HG03558 (cell line): ENCODE results near the gene CYTH1.

Source experiments
- ATAC-seq: cut with Tn5 transposase; IDR thresholded peaks from one replicate; pipeline ENCODE4 v1.9.1; 2021; ENCODE audit warnings: moderate number of reproducible peaks; ENCODE audit not compliant: unreplicated experiment; ENCODE audit errors: extremely low read depth

Gene CYTH1

GRCh38 chr17:78805301-78805700, 23.2 kb upstream of the CYTH1 start:
- no peak for ATAC-seq

DNA sequence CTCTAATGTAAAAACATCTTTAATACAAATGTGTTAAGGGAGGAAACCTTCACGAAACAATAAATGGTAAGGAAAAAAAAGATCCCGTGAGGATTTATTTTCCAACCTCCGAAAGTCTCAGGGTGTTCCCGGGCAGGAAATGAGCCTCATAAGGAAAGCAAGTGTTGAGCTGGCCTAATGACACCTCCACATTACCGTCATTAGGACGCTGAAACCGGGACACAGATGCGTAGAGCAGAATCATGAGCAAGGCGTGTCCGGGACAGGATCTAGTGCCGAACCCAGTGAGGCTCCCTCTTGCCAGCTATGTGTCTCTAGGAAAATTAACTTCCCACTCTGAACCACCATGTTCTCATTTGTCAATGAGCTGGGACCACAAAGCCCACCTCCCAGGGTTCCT, 22.7 kb upstream of the CYTH1 start:
- ATAC-seq = no peak

DNA sequence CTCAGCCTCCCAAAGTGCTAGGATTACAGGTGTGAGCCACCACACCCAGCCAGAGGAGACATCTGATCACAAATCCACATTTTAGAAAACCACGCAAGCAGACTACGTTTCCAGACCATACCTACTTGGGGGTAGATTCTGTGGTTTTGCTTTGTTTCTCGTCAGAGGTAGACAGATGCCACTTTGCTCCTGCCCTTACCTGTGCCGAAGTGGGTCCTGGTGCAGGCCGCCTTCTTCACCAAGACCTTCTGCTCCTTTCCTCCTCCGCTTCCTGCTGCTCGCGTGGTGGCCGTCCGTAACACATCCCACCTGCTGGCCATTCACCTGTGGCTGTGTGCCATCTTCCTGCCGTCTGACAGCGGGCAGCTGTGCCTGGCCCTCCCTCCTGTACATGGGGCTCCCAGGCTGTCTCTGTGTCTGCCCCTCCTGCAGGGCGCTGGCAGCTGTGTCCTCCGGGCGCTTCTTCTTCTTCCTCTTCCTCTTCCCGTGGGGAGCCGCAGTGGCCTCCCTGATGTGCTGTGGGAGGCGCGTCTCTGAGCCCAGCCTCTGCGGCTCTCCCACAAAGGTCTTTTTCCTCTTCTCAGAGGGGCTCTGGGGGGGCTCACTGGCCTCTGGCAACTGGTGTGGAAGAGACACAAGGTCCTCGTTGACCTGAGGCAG, 21.2 kb upstream of the CYTH1 start:
- no peak for ATAC-seq

DNA sequence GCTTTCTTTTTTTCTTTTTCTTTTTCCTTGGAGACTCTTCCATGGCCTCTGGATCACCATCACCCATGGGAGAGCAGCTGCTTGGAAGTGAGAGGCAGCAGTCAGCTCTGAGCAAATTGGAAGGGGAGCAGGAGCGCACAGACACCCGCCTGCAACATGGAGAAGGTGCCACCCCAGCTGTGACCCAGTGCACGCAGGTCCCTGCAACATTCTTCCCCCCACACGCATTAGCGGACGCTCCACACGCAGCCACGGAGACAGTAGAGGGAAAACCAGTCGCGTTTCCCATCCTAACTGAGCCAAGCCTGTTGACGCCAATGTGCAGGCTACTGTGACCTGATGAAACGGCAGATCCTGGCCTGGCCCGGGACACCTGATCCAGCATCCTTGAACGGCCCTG, 20.4 kb upstream of the CYTH1 start:
- ATAC-seq = no peak

DNA sequence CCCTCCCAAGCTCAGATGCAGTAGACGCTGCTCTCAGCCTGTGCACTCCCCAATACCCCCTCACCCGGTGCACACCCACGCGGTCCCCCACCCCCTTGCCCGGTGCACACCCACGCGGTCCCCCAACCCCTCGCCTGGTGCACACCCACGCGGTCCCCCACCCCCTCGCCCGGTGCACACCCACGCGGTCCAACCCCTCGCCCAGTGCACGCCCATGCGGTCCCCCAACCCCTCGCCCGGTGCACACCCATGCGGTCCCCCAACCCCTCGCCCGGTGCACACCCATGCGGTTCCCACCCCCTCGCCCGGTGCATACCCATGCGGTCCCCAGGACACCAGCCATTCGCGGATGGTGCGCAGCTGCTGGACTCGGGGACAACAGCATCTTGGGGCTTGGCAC, 19.9 kb upstream of the CYTH1 start:
- no peak for ATAC-seq

DNA sequence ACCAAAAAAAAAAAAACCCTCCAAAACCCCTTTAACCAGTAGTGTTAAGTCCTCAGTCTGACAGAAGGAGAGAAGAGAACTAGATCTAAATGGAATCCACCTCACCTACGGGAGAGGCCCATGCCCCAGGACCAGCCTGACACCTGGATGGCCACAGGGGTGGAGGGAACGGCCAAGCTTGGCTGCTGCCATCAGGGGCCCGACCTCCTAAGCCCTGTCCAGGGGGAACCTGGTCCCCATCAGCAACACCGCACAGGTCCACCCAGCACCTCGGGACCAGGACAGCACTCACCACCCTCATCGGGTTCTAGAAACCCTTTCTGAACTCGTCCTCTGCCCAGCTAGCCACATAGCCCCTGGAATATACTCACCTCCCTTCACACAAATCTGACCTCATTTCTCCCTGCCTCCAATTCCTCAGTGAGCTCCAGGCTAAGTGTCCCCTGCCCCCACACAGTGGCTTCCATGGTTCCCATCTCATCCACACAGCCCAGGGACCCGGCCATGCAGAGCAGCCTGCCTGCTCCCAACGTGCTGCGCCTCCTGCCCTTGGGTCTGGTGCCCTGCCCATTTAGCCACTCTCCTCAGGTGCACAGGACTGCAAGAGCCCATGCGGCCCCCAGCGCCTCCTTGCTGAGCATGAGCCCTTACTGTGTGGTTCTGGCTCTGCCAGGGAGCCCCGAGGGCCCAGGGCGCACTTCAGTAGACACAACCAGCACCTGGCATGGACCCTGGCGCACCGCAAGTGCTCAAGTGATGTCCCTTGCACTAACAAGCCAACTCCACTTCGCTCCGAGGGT, 18.3 kb upstream of the CYTH1 start:
- no peak for ATAC-seq

DNA sequence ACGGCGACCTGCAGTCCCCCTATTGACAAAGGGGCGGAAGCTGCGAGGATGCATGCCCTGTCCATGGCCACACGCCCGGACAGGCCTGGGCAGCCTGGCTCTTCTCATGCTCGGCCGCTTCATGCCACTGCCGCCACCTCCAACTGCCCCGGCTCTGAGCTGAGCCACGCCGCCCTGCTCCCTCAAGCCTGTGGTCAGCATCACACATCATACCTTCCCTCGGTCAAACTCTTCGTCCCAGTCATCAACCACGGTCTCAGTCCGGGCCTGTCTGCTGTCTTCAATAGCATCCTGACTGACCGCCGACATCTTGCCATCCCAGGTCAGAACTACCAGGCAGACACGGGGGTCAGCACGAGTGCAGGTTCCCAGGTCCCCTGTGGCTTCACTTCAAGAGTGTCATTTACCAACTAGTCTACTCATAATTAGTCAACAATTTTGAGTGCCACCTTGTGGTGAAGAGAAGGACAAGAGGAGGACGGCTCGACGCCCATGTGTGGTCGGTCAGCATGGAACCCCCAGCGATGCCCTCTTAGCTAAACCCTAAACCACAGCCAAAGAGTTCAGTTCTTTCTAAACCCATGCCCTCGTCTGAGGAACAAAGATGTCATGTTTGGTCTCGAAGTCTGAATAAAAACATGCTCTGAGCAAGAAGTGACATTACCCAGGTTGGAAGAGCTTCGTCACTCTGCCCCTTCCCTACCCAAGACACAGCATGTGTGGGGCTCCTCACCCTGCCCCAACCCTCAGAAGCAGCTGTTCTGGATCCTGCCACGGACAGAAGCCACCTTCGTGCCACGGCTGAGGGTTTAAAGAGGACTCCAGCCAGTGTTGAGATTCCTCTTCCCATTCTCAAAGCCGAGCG, 16.9 kb upstream of the CYTH1 start:
- ATAC-seq = no peak

- no peak for ATAC-seq
These were observed 15.9 kb upstream of the CYTH1 start for GRCh38 chr17:78797691-78798585.

- no peak for ATAC-seq
These were observed 15.1 kb upstream of the CYTH1 start for GRCh38 chr17:78797213-78797612.

DNA sequence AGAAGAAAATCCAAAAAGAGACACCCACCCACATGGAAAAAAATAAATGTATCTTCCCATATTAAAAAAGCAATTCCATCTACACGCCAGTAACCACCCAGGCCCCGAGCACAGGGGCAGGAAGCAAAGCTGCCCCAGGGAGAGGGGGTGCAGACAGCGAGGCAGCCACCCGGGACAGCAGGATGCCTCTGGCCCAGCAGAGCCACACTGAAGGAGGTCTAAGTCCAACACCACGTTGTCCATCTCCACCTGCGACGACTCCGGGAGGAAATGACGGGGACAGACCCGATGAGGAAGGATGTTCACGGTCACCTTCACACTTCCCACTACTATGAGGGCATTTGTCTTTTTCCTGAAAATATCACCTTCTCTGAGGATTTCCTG, 14.4 kb upstream of the CYTH1 start:
- ATAC-seq = no peak

DNA sequence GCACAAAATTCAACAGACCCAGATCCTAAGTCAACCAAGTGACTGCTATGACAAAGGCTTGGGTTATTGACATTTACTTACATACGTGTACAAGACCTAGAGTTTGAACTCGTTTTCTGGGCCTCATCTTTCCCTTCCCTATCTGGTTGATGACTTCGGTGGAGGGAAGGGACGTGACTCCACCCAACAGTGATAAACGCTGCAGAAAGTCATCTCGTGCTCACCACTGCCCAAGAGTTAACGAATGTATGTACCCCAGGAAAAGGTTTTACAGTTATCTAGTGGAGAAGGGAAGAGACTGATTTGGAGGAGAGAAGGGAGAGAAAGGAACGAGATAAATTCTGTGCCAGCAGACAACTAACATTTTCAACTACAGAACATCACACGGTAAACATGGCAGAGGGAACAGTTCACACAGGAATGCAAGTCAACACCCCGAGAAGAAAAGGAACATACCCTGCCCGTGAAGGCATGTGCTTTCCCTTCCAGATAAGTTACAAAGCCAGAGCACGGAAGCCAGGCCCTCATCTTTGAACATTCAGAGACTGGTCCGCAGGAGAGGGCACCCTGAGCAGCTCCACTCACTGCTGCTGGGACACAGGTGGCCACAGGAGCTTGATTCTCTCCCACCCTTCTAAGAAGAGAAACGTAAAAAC, 13.9 kb upstream of the CYTH1 start:
- no peak for ATAC-seq

- no peak for ATAC-seq
These were observed 13.0 kb upstream of the CYTH1 start for GRCh38 chr17:78794864-78795640.

- no peak for ATAC-seq
These were observed 12.3 kb upstream of the CYTH1 start for GRCh38 chr17:78794399-78794798.

DNA sequence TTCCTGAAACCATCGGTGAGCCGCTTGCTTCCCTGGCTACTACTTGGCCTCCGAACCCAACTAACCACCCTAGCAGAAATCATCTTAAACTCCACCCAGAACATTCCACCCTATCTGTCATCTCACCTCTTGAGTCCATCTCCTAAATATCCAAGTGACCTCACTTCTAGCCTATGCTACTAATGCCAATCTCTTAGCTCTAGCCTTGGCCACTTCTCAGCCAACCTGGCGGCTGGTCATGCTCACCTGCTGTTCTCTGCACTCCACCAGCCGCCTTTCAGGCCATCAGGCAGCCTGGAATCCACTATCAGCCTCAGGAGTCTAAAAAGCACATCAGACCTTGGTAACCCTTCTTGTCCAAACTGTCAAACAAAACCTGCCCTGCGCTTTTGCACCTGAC, 11.9 kb upstream of the CYTH1 start:
- ATAC-seq = no peak

DNA sequence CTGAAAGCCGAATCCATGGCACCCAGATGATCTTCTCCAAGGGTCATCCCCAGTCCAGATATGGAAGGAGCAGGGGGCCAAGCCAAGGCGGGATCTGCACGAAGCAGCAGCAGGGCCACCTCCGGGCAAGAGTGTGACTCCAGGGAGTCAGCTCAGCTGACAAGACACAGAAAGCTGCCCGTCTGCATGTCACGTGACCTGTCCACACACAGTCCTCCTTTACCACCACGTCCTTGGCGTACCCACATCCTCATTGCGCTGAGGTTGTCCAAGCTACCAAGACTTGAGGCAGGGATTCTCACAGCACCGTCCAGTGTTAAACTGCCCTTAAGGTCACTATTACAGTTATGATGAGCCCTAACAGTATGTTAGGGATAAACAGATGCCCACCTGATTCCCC, 11.3 kb upstream of the CYTH1 start:
- no peak for ATAC-seq

DNA sequence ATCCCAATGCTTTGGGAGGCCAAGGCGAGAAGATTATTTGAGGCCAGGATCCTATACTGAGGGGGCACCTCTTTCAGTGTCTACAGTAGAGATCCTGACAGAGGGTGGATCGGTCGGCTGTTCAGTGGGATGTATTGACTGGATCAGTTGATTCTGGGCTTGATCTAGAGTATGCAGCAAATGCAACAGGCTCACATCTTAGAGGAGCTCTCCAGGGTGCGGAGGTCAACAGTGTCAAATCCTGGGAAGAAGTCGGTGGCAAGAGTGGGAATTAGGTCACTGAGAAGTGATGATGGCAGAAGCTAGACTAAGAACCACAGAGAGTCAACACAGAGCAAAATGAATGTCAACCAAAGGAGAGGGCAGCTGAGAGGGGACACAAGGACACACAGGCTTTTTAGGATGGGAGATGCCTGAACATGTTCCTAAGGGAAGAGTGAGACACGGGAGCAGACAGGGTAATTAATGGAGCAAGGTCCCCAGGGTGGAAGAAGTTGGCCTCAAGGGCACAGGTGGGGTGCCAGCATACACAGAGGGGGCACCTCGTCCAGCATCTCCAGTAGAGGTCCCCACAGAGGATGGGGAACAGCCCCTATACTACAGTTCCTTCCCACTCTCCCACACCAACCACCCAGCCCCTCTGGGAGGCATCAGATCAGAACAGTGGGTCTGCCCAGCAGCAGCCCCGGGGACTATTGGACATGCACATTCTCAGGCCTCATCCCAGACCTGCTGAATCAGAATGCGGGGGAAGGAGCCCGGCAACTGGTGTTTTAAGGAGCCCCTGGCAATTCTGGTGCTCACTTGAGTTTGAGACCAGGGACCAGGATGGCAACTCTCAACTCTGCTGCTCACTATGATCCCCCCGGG, 10.0 kb upstream of the CYTH1 start:
- ATAC-seq = no peak

DNA sequence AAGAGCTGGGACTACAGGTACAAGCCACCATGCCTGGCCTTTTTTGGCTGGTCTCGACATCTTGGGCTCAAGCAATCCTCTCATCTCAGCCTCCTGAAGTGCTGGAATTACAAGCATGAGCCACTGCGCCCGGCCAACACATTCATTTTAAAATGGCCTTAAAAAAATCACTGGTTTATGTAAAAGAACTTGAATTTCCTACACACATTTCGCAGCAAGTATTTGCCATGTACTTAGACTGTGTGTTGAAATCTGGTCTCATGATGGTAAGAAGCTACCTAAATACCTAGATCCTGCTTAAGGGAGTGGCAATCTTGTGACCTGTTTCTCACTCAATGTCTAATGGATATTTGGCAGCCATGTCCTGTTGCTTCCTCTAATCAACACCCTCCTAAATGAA, 8.5 kb upstream of the CYTH1 start:
- no peak for ATAC-seq

DNA sequence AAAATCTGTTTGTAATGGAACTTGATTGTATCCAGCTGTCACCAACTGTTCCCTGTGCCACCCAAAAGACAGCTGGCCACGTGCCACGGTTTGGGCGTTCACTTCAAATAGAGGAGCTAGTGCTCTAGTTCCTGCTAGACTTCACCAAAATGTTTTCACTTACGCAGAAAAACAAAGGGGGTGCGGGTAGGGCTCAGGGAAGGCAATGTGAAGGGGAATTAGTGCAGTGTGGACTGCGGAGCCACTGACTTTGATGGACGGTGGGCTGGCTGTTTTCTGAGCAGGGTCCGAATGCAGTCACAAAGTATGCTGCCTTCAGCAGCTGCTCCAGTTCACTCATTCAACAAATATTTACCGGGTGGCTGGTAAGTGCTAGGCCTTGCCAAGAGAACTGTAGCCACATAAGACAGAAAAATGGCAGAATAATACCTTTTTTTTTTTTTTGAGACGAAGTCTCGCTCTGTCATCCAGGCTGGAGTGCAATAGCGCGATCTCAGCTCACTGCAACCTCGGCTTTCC, 7.6 kb upstream of the CYTH1 start:
- no peak for ATAC-seq
